ENCODE measurements around the gene LGALS3BP. TPM values are rescaled to one million over a fixed set of nuclear protein-coding genes. Genes with fewer than 3 reads are reported as not detected.

LGALS3BP gene
- total and polyA plus RNA-seq, 2 of the 4 experiments (the other 2 are of a cell fraction) = 33.7 to 273 TPM

GRCh38 chr17:79006794-79007503, 27.2 kb upstream of the LGALS3BP start:
- ChIA-PET POLR2A (ENCODE audit: unreplicated experiment) (no interaction called here), CTCF (no interaction called here)
- Histone ChIP-seq H2AK5ac (ENCODE audit: low read depth, low read length) (no peak overlapping the region), H3K56ac (ENCODE audit: extremely low read depth, insufficient read depth, low read length) (no peak overlapping the region), H3K4me2 (ENCODE audit: low read depth, low read length) (no peak overlapping the region), H3K14ac (replicated peaks; ENCODE audit: low read depth, low read length) (no peak overlapping the region), H4K5ac (ENCODE audit: low read depth, low read length) (no peak overlapping the region), H3K36me3 (ENCODE audit: control insufficient read depth, insufficient read depth, low read length) (peaks cover 14% of the 10 kb centered on the region), H2BK5ac (ENCODE audit: low read depth, low read length, poor library complexity, severe bottlenecking) (no peak overlapping the region), H2AFZ (replicated peaks; ENCODE audit: low read length, poor library complexity) (no peak overlapping the region), H2BK15ac (ENCODE audit: low read depth, low read length) (no peak overlapping the region), H3K4ac (ENCODE audit: low read depth, low read length) (no peak overlapping the region), H3K9me3 (ENCODE audit: control insufficient read depth, insufficient read depth, low read length) (no peaks in the 10 kb centered on the region), H2BK20ac (ENCODE audit: low read depth, low read length) (no peak overlapping the region), H3K27me3 (ENCODE audit: control insufficient read depth, insufficient read depth, low read length) (no peaks in the 10 kb centered on the region), H3K4me3 (ENCODE audit: insufficient read depth, low read depth, low read length) (no peak overlapping the region), H3K18ac (ENCODE audit: low read depth, low read length) (no peak overlapping the region), H3K23ac (ENCODE audit: low read depth, low read length) (no peak overlapping the region), H4K20me1 (ENCODE audit: insufficient read depth, low read length) (peaks cover 55% of the 10 kb centered on the region), H3K79me1 (ENCODE audit: low read depth in 1 of 2, low read length in 2 of 2) (peaks cover 18 to 68% of the 10 kb centered on the region in 2 experiments), H4K91ac (ENCODE audit: insufficient read depth, low read depth, low read length) (no peak overlapping the region), H2BK120ac (ENCODE audit: low read depth, low read length) (no peak overlapping the region), H3K27ac (ENCODE audit: insufficient read depth, low read length) (no peak overlapping the region), H3K9me1 (ENCODE audit: insufficient read depth, low read length) (peaks cover 21% of the 10 kb centered on the region), H3K9ac (ENCODE audit: low read depth, low read length) (no peak overlapping the region), H3K4me1 (ENCODE audit: control insufficient read depth, insufficient read depth, low read length) (peaks cover 16% of the 10 kb centered on the region), H4K8ac (ENCODE audit: low read depth in 2 of 2, low read length in 2 of 2) (no peak overlapping the region), H2AK9ac (replicated peaks; ENCODE audit: low read depth, low read length, poor library complexity) (peak overlapping the region; percentile 23)
- WGBS, 2 experiments (ENCODE audit: extremely low coverage in 2 of 2, insufficient read length in 1 of 2) = 83% methylated on average over 2 of the region's 19 CpGs; no CpG with 5 or more reads in 1 of the 2 experiments
- BruUV-seq (replicated peaks) = no TSS peak
- in situ Hi-C loops (cut with MboI; ENCODE audit: low sequenced_read_pairs) (no loop called here), intact Hi-C loops (cut with micrococcal nuclease) (no loop called here), dilution Hi-C loops (cut with HindIII; ENCODE audit: low sequenced_read_pairs, unreplicated experiment) (no loop called here)
- TF ChIP-seq MXI1 (IDR thresholded peaks at IDR 0.05; ENCODE audit: borderline replicate concordance, low read depth, low read length) = no peak
- TF ChIP-seq MAZ (IDR thresholded peaks at IDR 0.05; ENCODE audit: borderline replicate concordance, low read depth, low read length) = no peak
- TF ChIP-seq SMC3 (IDR thresholded peaks at IDR 0.05; ENCODE audit: low read depth, low read length) = no peak
- TF ChIP-seq MAFK (IDR thresholded peaks at IDR 0.05; ENCODE audit: low read depth, low read length) = no peak
- TF ChIP-seq NFE2L2 (IDR thresholded peaks at IDR 0.05; ENCODE audit: low read depth, low read length) = no peak
- TF ChIP-seq BHLHE40 (IDR thresholded peaks at IDR 0.05; ENCODE audit: low read depth, low read length) = no peak
- TF ChIP-seq CEBPB (IDR thresholded peaks at IDR 0.05; ENCODE audit: low read depth, low read length) = no peak
- TF ChIP-seq CHD1 (IDR thresholded peaks at IDR 0.05; ENCODE audit: low read depth, low read length) = no peak
- TF ChIP-seq USF2 (IDR thresholded peaks at IDR 0.05; ENCODE audit: low read depth, low read length) = no peak
- TF ChIP-seq FOS (IDR thresholded peaks at IDR 0.05; ENCODE audit: low read depth, low read length) = no peak
- no peak for TF ChIP-seq RFX5 (IDR thresholded peaks at IDR 0.05; ENCODE audit: low read depth, low read length)
- TF ChIP-seq ELK1 (IDR thresholded peaks at IDR 0.05; ENCODE audit: borderline replicate concordance, low read depth, low read length) = no peak
- no peak for TF ChIP-seq POLR2A (IDR thresholded peaks at IDR 0.05; ENCODE audit: low read depth, low read length)
- no peak for TF ChIP-seq RCOR1 (IDR thresholded peaks at IDR 0.05; ENCODE audit: insufficient replicate concordance, low read length)
- no peak for TF ChIP-seq CTCF (conservative IDR thresholded peaks at IDR 0.05; ENCODE audit: low read depth, low read length)
- no peak for TF ChIP-seq RAD21 (IDR thresholded peaks at IDR 0.05; ENCODE audit: low read length)
- ATAC-seq (ENCODE audit: low read depth) = no peak
- DNase-seq = no peak
